Mucosa of rectum (tissue), 2 donors: ENCODE results near the gene AVPI1.

Experiments
- H3K27ac ChIP-seq, 2 donors: one replicate each; pipeline ENCODE4 v1.7.0; 2013; ENCODE audit warnings: inconsistent platforms in 2 of 2, low read depth in 2 of 2, low read length in 2 of 2
- H3K27me3 ChIP-seq, 2 donors: one replicate each; pipeline ENCODE4 v1.7.0; 2013; ENCODE audit warnings: low read length in 2 of 2; ENCODE audit not compliant: control insufficient read depth in 2 of 2, insufficient read depth in 2 of 2
- H3K36me3 ChIP-seq, 2 donors: one replicate each; pipeline ENCODE4 v1.7.0; 2013; ENCODE audit warnings: low read length in 2 of 2; ENCODE audit not compliant: control insufficient read depth in 2 of 2, insufficient read depth in 2 of 2
- H3K4me1 ChIP-seq, 2 donors: one replicate each; pipeline ENCODE4 v1.7.0; 2013; ENCODE audit warnings: low read length in 2 of 2, mild to moderate bottlenecking in 1 of 2; ENCODE audit not compliant: control insufficient read depth in 2 of 2, insufficient read depth in 2 of 2
- H3K4me3 ChIP-seq, 2 donors: one replicate each; pipeline ENCODE4 v1.7.0; 2013; ENCODE audit warnings: low read length in 2 of 2
- H3K9ac ChIP-seq, 2 donors: one replicate each; pipeline ENCODE4 v1.7.0; 2013; ENCODE audit warnings: low read length in 2 of 2, low read depth in 1 of 2, mild to moderate bottlenecking in 1 of 2
- H3K9me3 ChIP-seq, 2 donors: one replicate each; pipeline ENCODE4 v1.7.0; 2013; ENCODE audit warnings: low read length in 2 of 2; ENCODE audit not compliant: control insufficient read depth in 2 of 2
- donor health status: healthy.
- donor health status: Normal muscosa, but diverticular disease.

The AVPI1 gene, protein sequence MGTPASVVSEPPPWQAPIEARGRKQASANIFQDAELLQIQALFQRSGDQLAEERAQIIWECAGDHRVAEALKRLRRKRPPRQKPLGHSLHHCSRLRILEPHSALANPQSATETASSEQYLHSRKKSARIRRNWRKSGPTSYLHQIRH

GRCh38 chr10:97686962-97687784, at the start of gene AVPI1:
AVPI1 (minus strand) TSS chr10:97687241; CDS start chr10:97679905, 7,336 bp downstream.
- H3K4me3 ChIP-seq: peak within 1 kb of the TSS; percentile 95 to 97
- peak within 1 kb of the TSS; percentile 97 to 99 for H3K9ac ChIP-seq
- no peaks in the 10 kb centered on the region for H3K27me3 ChIP-seq
- H3K9me3 ChIP-seq: no peaks in the 10 kb centered on the region
- H3K36me3 ChIP-seq: no peaks in the 10 kb centered on the region
- peaks cover 25 to 47% of the 10 kb centered on the region in 2 donors for H3K4me1 ChIP-seq
- H3K27ac ChIP-seq: peak within 1 kb of the TSS; percentile 97

- Histone ChIP-seq H3K9ac (peak overlapping the region in 1 of 2 donors; percentile 66), H3K27me3 (no peaks in the 10 kb centered on the region), H3K36me3 (peaks cover 16 to 22% of the 10 kb centered on the region in 2 donors), H3K27ac (peak overlapping the region in 1 of 2 donors; percentile 98), H3K4me3 (peak overlapping the region; percentile 79 to 85), H3K9me3 (no peaks in the 10 kb centered on the region), H3K4me1 (peaks cover 14 to 15% of the 10 kb centered on the region in 2 donors)
Measured at GRCh38 chr10:97736403-97736901, 49.4 kb upstream of the AVPI1 start.

GRCh38 chr10:97734021-97734420, 47.0 kb upstream of the AVPI1 start:
- Histone ChIP-seq H3K4me1 (peaks cover 14 to 15% of the 10 kb centered on the region in 2 donors), H3K9me3 (no peaks in the 10 kb centered on the region), H3K27ac (no peak overlapping the region), H3K27me3 (no peaks in the 10 kb centered on the region), H3K9ac (no peak overlapping the region), H3K4me3 (no peak overlapping the region), H3K36me3 (peaks cover 4% of the 10 kb centered on the region in 2 donors)

DNA sequence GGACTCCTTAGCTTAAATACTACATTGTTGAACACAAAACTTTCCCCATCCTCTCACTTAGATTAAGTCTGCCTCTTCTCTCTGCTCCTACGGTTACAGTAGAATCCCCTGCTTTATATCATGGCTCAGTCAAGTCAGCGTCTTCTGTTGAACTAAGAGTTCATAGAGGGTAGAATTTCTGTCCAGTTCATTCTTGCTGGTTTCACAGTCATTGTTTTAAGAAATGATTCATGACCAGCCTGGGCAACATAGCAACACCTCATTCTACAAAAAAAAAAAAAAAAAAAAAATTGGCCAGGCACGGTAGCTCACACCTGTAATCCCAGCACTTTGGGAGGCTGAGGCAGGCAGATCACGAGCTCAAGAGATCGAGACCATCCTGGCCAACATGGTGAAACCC, 46.2 kb upstream of the AVPI1 start:
- no peak overlapping the region for H3K27ac ChIP-seq
- no peaks in the 10 kb centered on the region for H3K36me3 ChIP-seq
- H3K4me1 ChIP-seq: peaks cover 9 to 11% of the 10 kb centered on the region in 2 donors
- no peaks in the 10 kb centered on the region for H3K9me3 ChIP-seq
- no peaks in the 10 kb centered on the region for H3K27me3 ChIP-seq
- H3K9ac ChIP-seq: no peak overlapping the region
- no peak overlapping the region for H3K4me3 ChIP-seq

- Histone ChIP-seq H3K4me3 (no peak overlapping the region), H3K36me3 (no peaks in the 10 kb centered on the region), H3K4me1 (peaks cover 3 to 5% of the 10 kb centered on the region in 2 donors), H3K27me3 (no peaks in the 10 kb centered on the region), H3K27ac (no peak overlapping the region), H3K9me3 (no peaks in the 10 kb centered on the region), H3K9ac (no peak overlapping the region)
Measured at GRCh38 chr10:97732052-97732359, 45.0 kb upstream of the AVPI1 start.

GRCh38 chr10:97731346-97732051, 44.5 kb upstream of the AVPI1 start:
- H3K4me1 ChIP-seq: peaks cover 5 to 7% of the 10 kb centered on the region in 2 donors
- H3K4me3 ChIP-seq: no peak overlapping the region
- H3K27me3 ChIP-seq: no peaks in the 10 kb centered on the region
- no peaks in the 10 kb centered on the region for H3K36me3 ChIP-seq
- H3K9me3 ChIP-seq: no peaks in the 10 kb centered on the region
- no peak overlapping the region for H3K9ac ChIP-seq
- H3K27ac ChIP-seq: no peak overlapping the region

DNA sequence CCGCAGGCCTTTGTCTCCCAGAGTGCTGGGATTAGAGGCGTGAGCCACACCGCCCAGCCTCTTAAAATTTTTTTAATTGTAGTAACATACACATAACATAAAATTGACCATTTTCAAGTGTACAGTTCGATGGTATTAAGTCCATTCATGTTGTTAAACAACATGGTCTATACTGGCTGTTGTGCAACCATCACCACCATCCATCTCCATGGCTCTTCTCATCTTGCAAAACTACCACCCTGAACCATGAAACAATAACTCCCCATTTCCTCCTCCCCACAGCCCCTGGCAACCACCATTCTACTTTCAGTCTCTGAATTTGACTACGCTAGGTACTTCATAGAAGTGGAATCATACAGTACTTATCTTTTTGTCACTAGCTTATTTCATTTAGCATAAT, 42.0 kb upstream of the AVPI1 start:
- Histone ChIP-seq H3K27me3 (no peaks in the 10 kb centered on the region), H3K36me3 (no peaks in the 10 kb centered on the region), H3K4me3 (no peak overlapping the region), H3K27ac (no peak overlapping the region), H3K4me1 (peaks cover 12 to 15% of the 10 kb centered on the region in 2 donors), H3K9ac (no peak overlapping the region), H3K9me3 (no peaks in the 10 kb centered on the region)

DNA sequence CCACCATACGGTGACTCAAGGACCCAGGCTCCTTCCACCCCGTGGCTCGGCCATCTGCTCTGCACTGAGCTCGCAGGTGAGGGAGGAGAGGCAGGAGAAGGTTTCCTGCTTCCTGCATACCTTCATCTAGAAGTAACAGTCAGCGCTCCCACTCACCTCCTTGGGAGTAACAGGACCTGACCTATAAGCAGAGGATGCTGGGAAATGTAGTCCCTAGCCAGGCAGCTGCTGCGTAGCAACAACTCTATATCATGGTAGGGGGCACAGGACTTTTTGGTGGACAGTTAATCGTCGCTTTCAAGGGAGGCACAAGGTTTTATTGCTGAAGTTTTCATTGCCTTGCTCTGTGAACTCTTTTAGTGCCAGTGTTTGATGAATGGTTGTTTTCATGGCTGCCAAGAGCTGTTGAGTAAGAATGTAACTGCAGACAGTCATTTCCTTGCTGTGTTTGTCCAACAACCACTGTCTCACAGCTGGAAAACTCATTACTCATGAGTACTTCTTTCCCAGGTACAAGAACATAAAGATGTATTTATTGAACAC, 39.7 kb upstream of the AVPI1 start:
- H3K9ac ChIP-seq: peak overlapping the region; percentile 2 to 41
- no peaks in the 10 kb centered on the region for H3K9me3 ChIP-seq
- H3K4me3 ChIP-seq: peak overlapping the region in 1 of 2 donors; percentile 73
- peak overlapping the region; percentile 59 to 64 for H3K27ac ChIP-seq
- no peaks in the 10 kb centered on the region for H3K36me3 ChIP-seq
- H3K27me3 ChIP-seq: no peaks in the 10 kb centered on the region
- peaks cover 21 to 32% of the 10 kb centered on the region in 2 donors for H3K4me1 ChIP-seq

DNA sequence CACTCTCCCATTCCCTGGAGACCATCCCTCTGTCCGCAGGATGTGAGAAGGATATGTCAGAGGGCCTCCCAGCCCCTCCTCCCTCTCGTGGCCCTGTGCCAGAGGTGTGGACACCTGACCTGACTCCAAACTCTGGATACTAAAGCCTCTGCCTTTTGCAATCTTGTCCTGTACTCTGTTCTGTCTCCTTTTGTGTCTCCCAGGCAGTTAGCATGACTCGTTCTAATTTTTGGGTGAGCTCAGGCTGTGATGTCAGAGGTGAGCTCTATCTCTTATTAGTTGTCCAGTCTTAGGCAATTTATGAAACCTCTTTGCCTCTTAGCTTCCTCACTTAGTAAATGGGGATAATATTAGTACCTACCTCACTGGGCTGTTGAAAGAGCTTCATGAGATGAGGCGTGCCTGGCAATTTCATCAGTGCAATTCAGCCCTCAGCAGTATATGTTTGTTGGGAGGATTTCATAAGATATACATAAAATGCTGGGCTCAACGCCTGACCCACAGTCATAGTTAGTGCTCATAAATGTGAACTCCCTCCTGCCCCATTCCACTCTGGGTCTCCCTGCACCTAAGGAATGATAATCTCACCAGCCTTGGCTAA, 37.4 kb upstream of the AVPI1 start:
- H3K4me3 ChIP-seq: peak overlapping the region in 1 of 2 donors; percentile 23
- peak overlapping the region; percentile 28 to 65 for H3K9ac ChIP-seq
- no peaks in the 10 kb centered on the region for H3K36me3 ChIP-seq
- H3K27ac ChIP-seq: peak overlapping the region; percentile 78 to 85
- no peaks in the 10 kb centered on the region for H3K27me3 ChIP-seq
- H3K4me1 ChIP-seq: peaks cover 35 to 42% of the 10 kb centered on the region in 2 donors
- no peaks in the 10 kb centered on the region for H3K9me3 ChIP-seq
